ENCODE data around the gene PGM5. TPM values are rescaled to one million over a fixed set of nuclear protein-coding genes. Genes with fewer than 3 reads are reported as not detected.

PGM5 gene
- total RNA-seq, 2 donors from 2014 or later = 6.1 to 56.8 TPM

GRCh38 chr9:68476422-68476821 lies 120.0 kb downstream of the PGM5 start:
- ATAC-seq = no peak
- no peak for DNase-seq
- intact Hi-C loops (cut with DNase I, micrococcal nuclease) = no loop called here

DNA sequence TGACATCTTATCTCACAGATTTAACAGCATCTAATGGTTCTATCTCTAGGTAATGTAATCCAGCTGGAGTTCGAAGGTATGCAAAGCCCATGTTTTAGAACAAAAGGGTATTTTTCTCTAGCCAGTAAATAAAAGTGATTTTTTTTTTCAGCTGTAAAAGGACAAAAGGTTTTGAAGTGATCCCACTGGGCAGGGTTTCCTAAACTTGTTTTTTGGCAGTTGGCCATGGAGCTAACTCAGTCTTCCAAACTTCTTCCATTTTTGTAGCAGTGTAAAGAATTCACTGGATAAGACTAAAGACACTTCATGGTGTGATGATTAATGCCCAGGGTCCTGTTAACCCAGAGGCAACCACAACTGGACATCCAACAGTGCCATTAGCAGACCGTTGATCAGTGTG lies 120.4 kb downstream of the PGM5 start:
- intact Hi-C loops (cut with DNase I, micrococcal nuclease) = no loop called here
- DNase-seq = no peak
- ATAC-seq = no peak

DNA sequence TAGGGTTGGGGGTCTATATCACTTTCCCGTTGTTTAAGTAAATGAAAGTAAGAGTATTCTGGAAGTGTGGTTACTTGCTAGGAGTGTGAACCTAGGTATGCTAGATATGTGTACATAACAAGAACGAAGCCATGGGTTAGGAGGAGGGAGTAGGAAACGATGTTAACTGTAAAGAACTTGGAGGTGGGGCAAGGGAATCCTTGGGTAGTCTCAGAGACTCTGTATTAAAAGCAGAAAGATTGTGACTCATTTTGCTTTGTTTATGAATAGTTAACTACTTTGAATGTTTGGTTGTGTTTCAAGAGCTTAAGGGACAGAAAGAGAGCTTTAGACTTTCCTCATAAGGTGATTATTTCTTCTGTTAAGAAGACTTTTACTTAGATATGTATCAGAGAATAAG lies 124.4 kb downstream of the PGM5 start:
- ATAC-seq (no peak), DNase-seq (no peak)
- intact Hi-C loops (cut with DNase I, micrococcal nuclease) = no loop called here

GRCh38 chr9:68482548-68482947 lies 126.1 kb downstream of the PGM5 start:
- ATAC-seq = no peak
- intact Hi-C loops (cut with DNase I, micrococcal nuclease) = no loop called here
- no peak for DNase-seq

- ATAC-seq = no peak
- intact Hi-C loops (cut with DNase I, micrococcal nuclease) = no loop called here
- DNase-seq = no peak
Measured at GRCh38 chr9:68488126-68488525, 131.7 kb downstream of the PGM5 start.

DNA sequence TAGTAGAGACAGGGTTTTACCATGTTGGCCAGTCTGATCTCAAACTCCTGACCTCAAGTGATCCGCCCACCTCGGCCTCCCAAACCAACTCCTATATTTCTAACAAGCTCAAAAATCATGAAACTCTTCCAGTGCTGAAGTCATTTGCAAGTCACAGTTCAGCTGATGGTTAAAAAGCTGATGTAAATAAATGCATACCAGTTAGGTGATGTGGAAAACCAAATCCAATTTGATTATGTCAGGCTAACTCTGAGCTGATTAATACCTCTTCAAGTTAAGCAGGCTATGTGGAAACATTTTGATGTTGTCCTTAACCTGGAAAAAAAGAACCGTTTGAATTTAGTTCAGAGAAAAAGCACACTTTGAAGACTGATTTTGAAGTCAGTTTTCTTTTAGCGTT lies 133.2 kb downstream of the PGM5 start:
- intact Hi-C loops (cut with DNase I, micrococcal nuclease) = no loop called here
- no peak for DNase-seq
- ATAC-seq = no peak

- intact Hi-C loops (cut with DNase I, micrococcal nuclease) = no loop called here
- ATAC-seq = no peak
- DNase-seq = no peak
Measured at GRCh38 chr9:68492806-68493205, 136.4 kb downstream of the PGM5 start.

GRCh38 chr9:68493541-68493940 lies 137.1 kb downstream of the PGM5 start:
- no peak for ATAC-seq
- no peak for DNase-seq
- intact Hi-C loops (cut with DNase I, micrococcal nuclease) = no loop called here

DNA sequence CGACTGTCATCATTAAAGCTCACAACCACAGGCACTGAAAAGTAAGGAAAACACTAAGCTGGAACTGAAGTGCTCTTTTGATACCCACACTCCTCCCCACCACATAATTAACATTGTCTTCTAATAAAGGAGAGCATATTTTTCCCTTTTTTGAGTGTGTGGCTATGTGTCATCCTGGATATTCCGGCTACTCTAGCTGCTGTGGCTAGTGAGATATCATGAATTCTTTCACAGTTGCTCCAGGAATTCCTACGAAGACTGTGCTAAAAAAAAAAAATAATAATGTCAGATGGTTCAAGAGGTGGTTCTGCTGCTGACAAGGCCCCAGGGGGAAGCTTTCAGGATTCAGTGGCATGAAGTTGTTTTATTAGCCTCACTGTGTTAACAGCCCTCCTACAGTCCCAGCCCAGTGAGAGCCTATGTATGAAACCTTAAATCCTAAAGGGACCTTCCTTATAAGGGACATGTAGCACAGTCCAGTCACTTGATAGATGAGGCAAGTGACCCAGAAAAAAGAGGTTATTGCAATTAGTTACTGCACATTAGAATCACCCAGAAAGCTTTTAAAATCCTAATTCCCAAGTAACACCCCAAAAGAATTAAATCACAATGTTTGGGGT lies 137.7 kb downstream of the PGM5 start:
- DNase-seq (no peak), ATAC-seq (no peak)
- intact Hi-C loops (cut with DNase I, micrococcal nuclease) = no loop called here

DNA sequence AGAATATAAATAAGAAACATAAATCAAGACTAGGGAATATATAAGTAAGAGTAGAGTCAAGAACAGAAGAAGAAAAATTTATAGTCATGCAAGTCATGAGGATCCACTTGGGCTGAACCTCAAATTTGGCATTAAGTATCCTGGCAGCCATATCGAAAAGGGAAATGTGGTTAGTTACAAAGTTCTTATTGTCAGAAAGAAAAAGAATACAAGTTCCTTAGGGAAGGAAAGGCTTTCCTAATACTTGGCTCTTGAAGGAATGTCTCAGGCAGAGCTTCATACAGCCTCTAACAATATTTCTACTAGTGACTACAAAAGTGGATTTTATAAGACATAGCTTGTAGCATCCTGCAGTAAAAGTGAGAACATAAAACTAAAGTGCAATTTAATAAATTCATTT lies 138.8 kb downstream of the PGM5 start:
- no peak for DNase-seq

GRCh38 chr9:68496356-68496755 lies 139.9 kb downstream of the PGM5 start:
- intact Hi-C loops (cut with DNase I, micrococcal nuclease) = no loop called here
- no peak for DNase-seq
- no peak for ATAC-seq

More for the DNA sequence above, 138.8 kb downstream of the PGM5 start:
- intact Hi-C loops (cut with DNase I, micrococcal nuclease) = no loop called here
- no peak for ATAC-seq

- intact Hi-C loops (cut with DNase I, micrococcal nuclease) = no loop called here
- ATAC-seq (no peak), DNase-seq (no peak)
Measured at GRCh38 chr9:68497629-68498028, 141.2 kb downstream of the PGM5 start.

DNA sequence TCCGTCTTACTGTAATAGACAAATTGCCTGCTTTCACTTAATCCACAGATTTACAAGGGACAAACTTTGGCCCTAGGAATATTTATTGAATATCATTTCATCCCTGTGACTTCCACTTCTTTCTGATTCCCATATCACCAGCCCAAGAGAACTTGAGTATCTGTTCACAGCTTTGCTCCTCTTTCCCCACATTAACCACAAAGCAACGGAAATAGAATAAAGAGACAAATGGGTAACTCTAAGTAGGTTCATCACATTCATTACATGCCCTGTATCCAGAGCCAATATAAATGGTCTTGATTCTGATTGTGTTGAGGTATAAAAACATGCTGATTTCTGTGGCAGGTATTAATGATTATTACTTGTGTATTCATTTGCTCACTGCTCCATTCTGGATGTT lies 142.4 kb downstream of the PGM5 start:
- intact Hi-C loops (cut with DNase I, micrococcal nuclease) = no loop called here
- ATAC-seq (no peak), DNase-seq (no peak)

- intact Hi-C loops (cut with DNase I, micrococcal nuclease) = no loop called here
- no peak for ATAC-seq
Measured at GRCh38 chr9:68500457-68501381, 144.3 kb downstream of the PGM5 start.

DNA sequence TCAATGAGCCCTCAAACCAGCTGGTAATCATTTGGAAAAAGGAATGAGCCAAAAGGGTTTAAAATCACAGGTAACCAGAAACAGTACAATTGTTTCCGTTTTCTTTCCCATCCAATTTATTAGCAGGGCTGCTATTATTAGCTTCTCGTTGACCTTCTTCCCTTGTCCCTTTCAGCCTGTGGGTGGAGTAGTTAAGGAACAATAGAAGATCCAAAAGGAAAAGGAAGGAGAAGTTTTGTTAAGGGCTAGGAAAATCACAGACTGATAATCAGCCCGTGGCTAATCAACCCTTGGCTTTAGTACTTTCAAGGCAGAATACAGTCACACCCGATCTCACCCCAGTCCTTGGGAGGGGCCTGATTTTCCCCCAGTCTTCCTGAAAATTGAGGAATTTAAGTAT lies 145.9 kb downstream of the PGM5 start:
- intact Hi-C loops (cut with DNase I, micrococcal nuclease) = no loop called here
- DNase-seq (no peak), ATAC-seq (no peak)

More at GRCh38 chr9:68500457-68501381, 144.3 kb downstream of the PGM5 start:
- no peak for DNase-seq

GRCh38 chr9:68505681-68506409 lies 149.4 kb downstream of the PGM5 start:
- ATAC-seq (peak; percentile 53), DNase-seq (no peak)

GRCh38 chr9:68506551-68506950 lies 150.1 kb downstream of the PGM5 start:
- DNase-seq (no peak), ATAC-seq (no peak)
- intact Hi-C loops (cut with DNase I, micrococcal nuclease) = no loop called here

More at GRCh38 chr9:68505681-68506409, 149.4 kb downstream of the PGM5 start:
- intact Hi-C loops (cut with DNase I, micrococcal nuclease) = no loop called here

GRCh38 chr9:68507130-68507805 lies 150.9 kb downstream of the PGM5 start:
- intact Hi-C loops (cut with DNase I, micrococcal nuclease) = no loop called here
- ATAC-seq (peak; percentile 35), DNase-seq (no peak)

DNA sequence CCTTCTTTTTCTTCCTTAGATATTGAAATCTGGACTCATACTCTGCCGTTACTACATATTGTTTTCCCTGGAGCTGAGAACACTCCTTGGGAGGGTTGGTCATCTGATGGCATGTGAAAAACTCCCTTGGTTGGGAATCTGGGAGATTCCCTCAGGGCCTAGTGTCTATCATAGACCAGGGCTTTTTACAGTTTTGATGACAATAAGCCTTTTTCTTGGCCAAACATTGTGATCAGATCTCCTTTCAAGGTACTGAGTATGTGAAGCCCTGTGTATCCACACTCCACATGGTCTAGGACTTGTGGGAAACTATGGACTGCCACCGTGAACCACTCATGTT lies 151.4 kb downstream of the PGM5 start:
- no peak for ATAC-seq

More for the DNA sequence above, 151.4 kb downstream of the PGM5 start:
- DNase-seq = no peak
- intact Hi-C loops (cut with DNase I, micrococcal nuclease) = no loop called here

Measured in left colon (tissue), 2 donors.